RWPE1 (cell line): ENCODE results near the gene NEDD9.

Source experiments
- CTCF ChIA-PET: fragments of 350-600 bp; sonication (Branson Sonifier 250); formaldehyde crosslinking; extraction: SDS; loops from one replicate; lab custom pipeline; 2021; lab: Yijun Ruan, JAX
- POLR2A ChIA-PET: fragments of 400-600 bp; formaldehyde crosslinking; extraction: SDS; loops from one replicate; lab custom pipeline; 2020; ENCODE audit warnings: antibody characterized with exemption; ENCODE audit not compliant: low non-redundant PET; lab: Yijun Ruan, JAX
- DNase-seq: peaks from one replicate; pipeline ENCODE4 v3.0.0; 2012; ENCODE audit warnings: low spot score
- H3K27ac ChIP-seq: fragments of 450-650 bp; 2 replicates; pipeline ENCODE4 v1.5.1; 2017
- CTCF ChIP-seq: fragments of 450-650 bp; conservative IDR thresholded peaks from 2 replicates; pipeline ENCODE4 v1.5.1; 2017; ENCODE audit warnings: low read depth, mild to moderate bottlenecking

NEDD9 gene

GRCh38 chr6:11207199-11207968, 25.1 kb downstream of the NEDD9 start:
- POLR2A ChIA-PET: no interaction called here

GRCh38 chr6:11206576-11206975, 25.9 kb downstream of the NEDD9 start:
- no peak for DNase-seq
- H3K27ac ChIP-seq: no peak overlapping the region; the same call in 1 of the 2 replicates
- no peak for TF ChIP-seq CTCF
- ChIA-PET CTCF (no interaction called here), POLR2A (no interaction called here)

More at GRCh38 chr6:11207199-11207968, 25.1 kb downstream of the NEDD9 start:
- CTCF ChIA-PET: interaction anchor here (0.7 kb wide), 1 partner anchor 253 kb away, joined by 3 read pairs; no protein-coding TSS in a partner anchor
- no peak for TF ChIP-seq CTCF
- DNase-seq: peak; percentile 86
- peak overlapping the region; percentile 62 for H3K27ac ChIP-seq

- CTCF ChIA-PET: no interaction called here
Measured at GRCh38 chr6:11204794-11205366, 27.6 kb downstream of the NEDD9 start.

DNA sequence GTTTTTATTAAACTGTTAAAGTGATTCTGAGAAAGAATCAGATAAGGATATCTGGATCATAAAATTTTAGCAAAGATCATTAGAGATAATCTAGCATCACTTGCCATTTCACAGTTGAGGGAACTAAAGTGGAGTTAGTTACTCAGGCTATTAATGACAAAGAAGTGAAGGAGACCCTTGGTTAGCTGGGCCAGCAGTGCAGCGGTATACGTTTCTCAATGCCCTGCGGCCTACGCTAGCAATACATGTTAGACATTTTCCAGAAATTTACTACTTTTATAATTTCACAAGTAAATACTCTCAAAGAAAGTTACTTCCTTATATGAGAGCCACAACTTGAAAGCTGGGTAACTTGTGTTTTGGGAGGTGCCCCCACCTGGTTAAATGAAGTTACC, 28.5 kb downstream of the NEDD9 start:
- DNase-seq: no peak
- TF ChIP-seq CTCF: no peak
- POLR2A ChIA-PET: no interaction called here
- CTCF ChIA-PET: no interaction called here
- H3K27ac ChIP-seq: no peak overlapping the region

More at GRCh38 chr6:11204794-11205366, 27.6 kb downstream of the NEDD9 start:
- H3K27ac ChIP-seq: no peak overlapping the region
- POLR2A ChIA-PET: no interaction called here
- TF ChIP-seq CTCF: no peak
- DNase-seq: no peak

DNA sequence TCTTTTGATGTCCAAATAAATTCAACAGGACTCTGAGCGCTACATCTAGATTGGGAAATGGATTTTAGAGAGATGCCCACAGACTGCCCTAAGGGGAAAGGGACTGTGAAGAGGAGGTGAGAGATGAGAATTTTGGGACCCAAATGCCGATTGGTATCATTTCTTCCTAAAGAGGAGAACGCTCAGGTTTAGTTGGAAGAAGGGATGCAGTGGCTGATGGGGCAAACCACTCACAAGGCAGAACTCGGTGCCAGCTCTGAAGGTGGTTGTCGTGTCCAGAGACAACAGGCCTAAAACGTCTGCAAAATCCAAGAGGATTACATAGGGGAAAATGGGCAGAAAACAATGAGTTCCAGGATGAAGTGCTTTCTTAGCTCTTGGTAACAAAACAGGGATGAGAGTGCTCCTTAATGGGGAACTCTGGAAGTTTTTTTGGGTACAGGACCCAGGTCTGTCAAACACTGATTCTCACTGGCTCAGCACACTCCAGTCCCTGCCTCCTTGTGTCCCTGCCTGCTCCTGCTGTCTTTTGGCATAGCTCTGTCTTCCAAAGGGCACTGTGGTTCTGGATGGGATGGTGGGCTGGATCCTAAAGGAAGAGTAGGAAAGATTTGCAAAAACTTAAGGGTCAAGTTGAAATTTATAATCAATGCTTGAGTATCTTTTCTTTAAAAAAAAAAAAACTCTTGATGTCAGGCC, 29.0 kb downstream of the NEDD9 start:
- CTCF ChIA-PET: no interaction called here
- no peak overlapping the region for H3K27ac ChIP-seq
- TF ChIP-seq CTCF: no peak
- POLR2A ChIA-PET: no interaction called here
- DNase-seq: no peak

GRCh38 chr6:11202513-11203305, 29.8 kb downstream of the NEDD9 start:
- ChIA-PET POLR2A (no interaction called here), CTCF (no interaction called here)
- no peak for DNase-seq
- TF ChIP-seq CTCF: no peak
- no peak overlapping the region for H3K27ac ChIP-seq
